Brain microvascular endothelial cell (primary cell): ENCODE results near the gene GCDH.
A peak's percentile ranks its signal among the peaks of the same experiment; 100 is the strongest.

Experiments used
- DNase-seq: peaks from one replicate; pipeline ENCODE4 v3.0.0-alpha.2; 2020
- H3K27ac ChIP-seq: fragments of 250-450 bp; sonication (Bioruptor Pico); 2 replicates; pipeline ENCODE4 v1.5.1; 2020; ENCODE audit warnings: mild to moderate bottlenecking, moderate library complexity
- H3K27me3 ChIP-seq: fragments of 250-450 bp; sonication (Bioruptor Pico); replicated peaks from 2 replicates; pipeline ENCODE4 v1.5.1; 2020; ENCODE audit warnings: mild to moderate bottlenecking
- H3K36me3 ChIP-seq: fragments of 250-450 bp; sonication (Bioruptor Pico); replicated peaks from 2 replicates; pipeline ENCODE4 v1.5.1; 2020; ENCODE audit warnings: mild to moderate bottlenecking
- H3K4me3 ChIP-seq: 2 replicates; pipeline ENCODE4 v1.5.1; 2011; ENCODE audit warnings: low read depth, mild to moderate bottlenecking, control low read depth, low read length, moderate library complexity
- in situ Hi-C: cut with HindIII; loops from 2 replicates; pipeline ENCODE4 v1.10.0; 2017; ENCODE audit warnings: low sequenced_read_pairs, low pct_ligation_motif_present
- TF ChIP-seq, protein P1 (sequence below): IDR thresholded peaks from 2 replicates; pipeline ENCODE4 v1.5.1; 2011; ENCODE audit warnings: low read depth, mild to moderate bottlenecking, moderate library complexity, low read length, control low read depth, inconsistent platforms; ENCODE audit errors: missing control alignments

GCDH gene

DNA sequence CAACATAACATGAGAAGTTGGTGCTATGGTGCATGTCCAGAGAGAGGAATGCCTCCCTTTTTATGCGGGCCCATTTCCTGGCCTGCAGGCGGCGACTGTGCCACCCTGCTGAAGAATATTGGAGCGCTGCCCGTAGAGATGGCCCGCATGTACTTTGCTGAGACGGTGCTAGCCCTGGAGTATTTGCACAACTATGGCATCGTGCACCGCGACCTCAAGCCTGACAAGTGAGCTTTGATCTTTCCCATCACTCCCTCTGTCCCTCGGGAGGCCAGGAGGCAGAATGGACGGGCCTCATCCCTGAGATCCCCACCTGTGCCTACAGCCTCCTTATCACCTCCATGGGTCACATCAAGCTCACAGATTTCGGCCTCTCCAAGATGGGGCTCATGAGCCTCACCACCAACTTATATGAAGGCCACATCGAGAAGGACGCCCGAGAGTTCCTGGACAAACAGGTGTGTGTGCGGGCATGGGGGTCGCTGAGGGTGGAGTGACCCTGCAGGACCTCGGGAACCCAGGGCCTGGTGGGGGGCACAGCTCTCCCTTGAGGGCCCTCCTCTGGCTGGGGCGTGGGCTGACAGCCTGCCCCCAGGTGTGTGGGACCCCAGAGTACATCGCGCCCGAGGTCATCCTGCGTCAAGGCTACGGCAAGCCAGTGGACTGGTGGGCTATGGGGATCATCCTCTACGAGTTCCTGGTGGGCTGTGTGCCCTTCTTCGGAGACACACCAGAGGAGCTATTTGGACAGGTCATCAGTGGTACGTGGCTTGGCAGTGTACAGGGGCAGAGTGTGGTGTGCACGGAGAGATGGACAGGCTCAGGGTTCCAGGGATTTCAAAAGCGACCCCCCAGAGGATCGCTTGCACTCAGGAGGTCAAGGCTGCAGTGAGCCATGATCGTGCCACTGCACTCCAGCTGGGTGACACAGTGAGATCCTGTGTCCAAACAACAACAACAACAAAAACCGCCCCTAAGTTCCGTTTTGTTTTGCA, 25.9 kb upstream of the GCDH start:
- Histone ChIP-seq H3K4me3 (no peak overlapping the region), H3K36me3 (no peaks in the 10 kb centered on the region), H3K27ac (no peak overlapping the region), H3K27me3 (no peaks in the 10 kb centered on the region)
- DNase-seq = no peak
- in situ Hi-C loops = no loop called here
- TF ChIP-seq, protein P1, sequence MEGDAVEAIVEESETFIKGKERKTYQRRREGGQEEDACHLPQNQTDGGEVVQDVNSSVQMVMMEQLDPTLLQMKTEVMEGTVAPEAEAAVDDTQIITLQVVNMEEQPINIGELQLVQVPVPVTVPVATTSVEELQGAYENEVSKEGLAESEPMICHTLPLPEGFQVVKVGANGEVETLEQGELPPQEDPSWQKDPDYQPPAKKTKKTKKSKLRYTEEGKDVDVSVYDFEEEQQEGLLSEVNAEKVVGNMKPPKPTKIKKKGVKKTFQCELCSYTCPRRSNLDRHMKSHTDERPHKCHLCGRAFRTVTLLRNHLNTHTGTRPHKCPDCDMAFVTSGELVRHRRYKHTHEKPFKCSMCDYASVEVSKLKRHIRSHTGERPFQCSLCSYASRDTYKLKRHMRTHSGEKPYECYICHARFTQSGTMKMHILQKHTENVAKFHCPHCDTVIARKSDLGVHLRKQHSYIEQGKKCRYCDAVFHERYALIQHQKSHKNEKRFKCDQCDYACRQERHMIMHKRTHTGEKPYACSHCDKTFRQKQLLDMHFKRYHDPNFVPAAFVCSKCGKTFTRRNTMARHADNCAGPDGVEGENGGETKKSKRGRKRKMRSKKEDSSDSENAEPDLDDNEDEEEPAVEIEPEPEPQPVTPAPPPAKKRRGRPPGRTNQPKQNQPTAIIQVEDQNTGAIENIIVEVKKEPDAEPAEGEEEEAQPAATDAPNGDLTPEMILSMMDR = no peak

DNA sequence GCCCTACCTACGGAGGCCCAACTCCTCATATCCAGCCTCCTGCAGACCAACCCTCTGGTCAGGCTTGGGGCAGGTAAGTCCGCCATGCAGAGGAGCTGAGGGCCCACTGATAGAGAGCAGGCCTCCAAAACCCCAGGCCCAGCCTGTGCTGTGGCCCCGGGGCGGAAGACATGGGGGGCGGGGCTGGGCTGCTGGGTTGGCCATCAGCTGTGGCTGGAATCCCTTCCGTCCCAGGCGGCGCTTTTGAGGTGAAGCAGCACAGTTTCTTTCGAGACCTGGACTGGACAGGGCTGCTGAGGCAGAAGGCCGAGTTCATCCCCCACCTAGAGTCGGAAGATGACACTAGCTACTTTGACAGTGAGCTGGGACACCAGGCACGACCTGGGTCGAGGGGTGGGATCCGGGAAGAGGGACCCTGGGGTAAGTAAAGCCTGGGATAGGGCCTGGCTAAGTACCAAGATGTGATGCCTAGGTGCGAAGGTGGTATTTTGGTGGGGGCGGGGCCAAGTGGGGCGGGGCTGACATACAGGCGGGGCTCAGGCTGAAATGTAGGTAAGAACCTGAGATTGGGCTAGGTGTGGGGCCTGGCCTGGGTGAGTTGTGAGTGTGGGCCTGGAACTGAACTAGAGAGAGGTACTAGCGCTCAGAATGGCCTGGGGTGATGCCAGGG, 25.1 kb upstream of the GCDH start:
- H3K4me3 ChIP-seq = no peak overlapping the region
- no peaks in the 10 kb centered on the region for H3K27me3 ChIP-seq
- in situ Hi-C loops = no loop called here
- no peak for DNase-seq
- TF ChIP-seq, protein P1 = no peak
- no peaks in the 10 kb centered on the region for H3K36me3 ChIP-seq
- H3K27ac ChIP-seq = no peak overlapping the region

DNA sequence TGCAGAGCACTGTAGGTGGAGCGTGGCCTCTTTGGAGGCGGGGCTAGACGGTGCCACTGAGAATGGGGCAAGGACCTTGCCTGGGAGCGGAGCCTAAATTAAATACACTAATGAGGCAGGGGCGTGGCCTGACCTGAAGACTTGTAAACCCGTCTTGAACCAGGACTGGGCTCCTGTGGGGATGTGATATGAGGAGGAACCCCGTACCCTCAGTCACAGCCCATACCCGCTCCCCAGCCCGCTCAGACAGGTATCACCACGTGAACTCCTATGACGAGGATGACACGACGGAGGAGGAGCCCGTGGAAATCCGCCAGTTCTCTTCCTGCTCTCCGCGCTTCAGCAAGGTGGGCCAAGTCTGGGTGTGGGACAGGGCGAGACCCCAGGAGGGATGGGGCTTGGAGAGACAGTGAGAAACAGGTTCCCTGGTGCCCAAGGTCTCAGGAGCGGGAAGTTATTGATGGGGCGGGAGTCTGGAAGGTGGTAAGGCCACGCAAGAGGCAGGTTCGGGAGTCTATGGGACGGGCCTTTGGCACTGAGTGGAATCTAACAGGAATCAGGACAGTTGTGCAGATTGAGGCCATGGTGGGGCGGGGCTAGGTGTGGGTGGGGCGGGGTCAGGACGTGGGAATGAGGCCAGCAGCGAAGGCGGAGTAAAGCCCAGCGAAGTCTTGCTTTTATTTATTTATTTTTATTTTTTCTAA, 24.4 kb upstream of the GCDH start:
- TF ChIP-seq, protein P1 = no peak
- Histone ChIP-seq H3K4me3 (no peak overlapping the region), H3K36me3 (no peaks in the 10 kb centered on the region), H3K27ac (no peak overlapping the region), H3K27me3 (no peaks in the 10 kb centered on the region)
- in situ Hi-C loops = no loop called here
- DNase-seq = no peak

DNA sequence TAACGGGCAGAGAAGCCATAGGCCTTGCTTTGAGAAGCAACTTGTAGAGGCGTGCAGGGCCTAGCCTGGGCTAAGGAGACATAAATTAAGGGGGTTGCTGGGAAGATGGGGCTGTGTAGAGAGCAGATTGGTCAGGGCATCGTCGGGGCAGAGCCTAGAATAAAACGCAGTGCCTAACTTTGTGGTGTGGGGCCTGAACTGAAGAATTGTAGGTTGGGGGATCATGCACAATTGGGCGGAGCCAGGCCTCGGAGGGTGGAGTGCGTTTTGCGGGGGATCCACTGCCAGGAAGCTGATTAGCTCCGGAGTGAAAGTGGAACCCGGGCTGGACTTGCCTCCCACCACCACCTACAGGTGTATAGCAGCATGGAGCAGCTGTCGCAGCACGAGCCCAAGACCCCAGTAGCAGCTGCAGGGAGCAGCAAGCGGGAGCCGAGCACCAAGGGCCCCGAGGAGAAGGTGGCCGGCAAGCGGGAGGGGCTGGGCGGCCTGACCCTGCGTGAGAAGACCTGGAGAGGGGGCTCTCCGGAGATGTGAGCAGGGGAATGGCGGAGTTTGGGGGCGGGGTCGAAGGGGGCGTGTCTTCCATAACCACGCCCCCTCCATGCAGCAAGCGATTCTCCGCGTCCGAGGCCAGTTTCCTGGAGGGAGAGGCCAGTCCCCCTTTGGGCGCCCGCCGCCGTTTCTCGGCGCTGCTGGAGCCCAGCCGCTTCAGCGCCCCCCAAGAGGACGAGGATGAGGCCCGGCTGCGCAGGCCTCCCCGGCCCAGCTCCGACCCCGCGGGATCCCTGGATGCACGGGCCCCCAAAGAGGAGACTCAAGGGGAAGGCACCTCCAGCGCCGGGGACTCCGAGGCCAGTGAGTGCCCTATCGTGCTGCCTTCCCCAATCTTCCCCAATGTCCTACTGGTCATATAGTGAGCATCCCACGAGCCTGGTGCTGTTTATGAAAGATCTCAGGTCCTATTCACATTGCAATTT, 23.6 kb upstream of the GCDH start:
- Histone ChIP-seq H3K27me3 (no peaks in the 10 kb centered on the region), H3K27ac (no peak overlapping the region), H3K36me3 (no peaks in the 10 kb centered on the region), H3K4me3 (peak overlapping the region; percentile 46)
- in situ Hi-C loops = no loop called here
- DNase-seq = peak; percentile 29
- TF ChIP-seq, protein P1 = no peak

DNA sequence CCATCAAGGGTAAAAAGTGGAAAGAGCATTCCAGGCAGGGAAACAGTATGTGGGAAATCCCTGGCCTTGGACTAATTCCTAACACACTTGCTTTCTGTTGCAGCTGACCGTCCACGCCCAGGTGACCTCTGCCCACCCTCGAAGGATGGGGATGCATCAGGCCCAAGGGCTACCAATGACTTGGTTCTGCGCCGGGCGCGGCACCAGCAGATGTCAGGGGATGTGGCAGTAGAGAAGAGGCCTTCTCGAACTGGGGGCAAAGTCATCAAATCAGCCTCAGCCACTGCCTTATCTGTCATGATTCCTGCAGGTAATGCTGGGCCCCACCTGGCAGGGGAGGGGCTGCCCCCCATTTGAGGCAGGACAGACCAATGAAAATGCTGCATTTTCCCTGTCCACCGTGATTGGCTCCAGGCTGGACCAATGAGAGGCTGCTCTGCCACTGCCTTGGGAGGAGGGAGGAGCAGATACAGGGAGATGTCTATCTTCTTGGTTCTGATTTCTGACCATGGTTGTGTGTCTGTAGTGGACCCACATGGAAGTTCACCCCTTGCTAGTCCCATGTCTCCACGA, 22.3 kb upstream of the GCDH start:
- H3K4me3 ChIP-seq = no peak overlapping the region
- no peaks in the 10 kb centered on the region for H3K36me3 ChIP-seq
- H3K27me3 ChIP-seq = no peaks in the 10 kb centered on the region
- TF ChIP-seq, protein P1 = no peak
- DNase-seq = no peak
- in situ Hi-C loops = no loop called here
- no peak overlapping the region for H3K27ac ChIP-seq
